HL-60 (cell line): ENCODE results near the gene SOX8.

Experiments
- DNase-seq, 2 experiments: peaks; one replicate each; pipeline ENCODE4 v3.0.0-alpha.2; 2010 to 2020; ENCODE audit warnings: low read depth in 1 of 2, low spot score in 1 of 2
- H3K27ac ChIP-seq: fragments of 250-450 bp; sonication (Bioruptor Pico); replicated peaks from 2 replicates; pipeline ENCODE4 v1.5.1; 2020; ENCODE audit warnings: mild to moderate bottlenecking, moderate library complexity
- H3K27me3 ChIP-seq: fragments of 250-450 bp; sonication (Bioruptor Pico); 2 replicates; pipeline ENCODE4 v1.5.1; 2021; ENCODE audit warnings: mild to moderate bottlenecking, moderate library complexity; ENCODE audit not compliant: insufficient read depth, poor library complexity, severe bottlenecking
- H3K4me3 ChIP-seq: replicated peaks from 2 replicates; pipeline ENCODE4 v1.5.1; 2011; ENCODE audit warnings: mild to moderate bottlenecking, control low read depth, low read length; ENCODE audit not compliant: insufficient read depth
- CTCF ChIP-seq: IDR thresholded peaks from one replicate; pipeline ENCODE4 v1.5.1; 2011; ENCODE audit warnings: low read length, control low read depth, inconsistent platforms; ENCODE audit not compliant: insufficient read depth
- GABPA ChIP-seq: IDR thresholded peaks from 2 replicates; pipeline ENCODE4 v1.6.1; 2012; ENCODE audit warnings: low read depth
- POLR2AphosphoS5 ChIP-seq: IDR thresholded peaks from 2 replicates; pipeline ENCODE4 v1.6.1; 2012; ENCODE audit warnings: low read depth
- SPI1 ChIP-seq: IDR thresholded peaks from 2 replicates; pipeline ENCODE4 v1.6.1; 2012; ENCODE audit warnings: low read depth, mild to moderate bottlenecking, borderline replicate concordance
- TF ChIP-seq, protein P1 (sequence below): IDR thresholded peaks from 2 replicates; pipeline ENCODE4 v1.6.1; 2012; ENCODE audit warnings: low read depth; ENCODE audit not compliant: insufficient replicate concordance

The SOX8 gene

DNA sequence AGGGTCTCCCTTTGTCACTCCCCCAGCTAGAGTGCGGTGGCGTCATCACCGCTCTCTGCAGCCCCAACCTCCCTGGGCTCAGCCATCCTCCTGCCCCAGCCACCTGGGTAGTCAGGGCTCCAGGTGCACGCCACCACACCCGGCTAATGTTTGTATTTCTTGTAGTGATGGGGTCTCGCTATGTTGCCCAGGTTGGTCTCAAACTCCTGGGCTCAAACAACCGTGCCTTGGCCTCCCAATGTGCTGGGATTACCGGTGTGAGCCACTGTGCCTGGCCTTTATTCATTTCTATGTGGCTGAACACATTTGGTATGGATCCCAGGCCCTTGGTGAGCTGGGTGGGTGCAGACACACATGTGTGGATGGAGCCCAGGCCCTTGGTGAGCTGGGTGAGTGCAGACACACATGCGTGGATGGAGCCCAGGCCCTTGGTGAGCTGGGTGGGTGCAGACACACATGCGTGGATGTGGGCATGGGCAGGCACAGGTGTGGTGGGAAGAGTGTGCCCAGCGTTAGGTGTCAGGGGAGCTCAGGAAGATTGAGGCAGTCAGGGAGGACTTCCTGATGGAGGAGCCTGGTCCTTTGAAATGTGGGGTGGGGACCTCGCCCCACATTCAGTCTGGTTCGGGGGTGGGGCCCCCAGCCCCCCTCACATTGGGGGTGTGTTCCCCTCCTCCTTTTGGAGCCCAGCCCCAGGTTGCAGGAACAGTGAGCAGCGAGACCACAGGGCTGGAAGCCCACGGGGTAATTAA, 37.1 kb downstream of the SOX8 start:
- no peak for DNase-seq
- no peak overlapping the region for H3K27ac ChIP-seq
- no peaks in the 10 kb centered on the region for H3K27me3 ChIP-seq
- TF ChIP-seq GABPA (no peak), CTCF (no peak), POLR2AphosphoS5 (no peak), SPI1 (no peak)
- TF ChIP-seq, protein P1, sequence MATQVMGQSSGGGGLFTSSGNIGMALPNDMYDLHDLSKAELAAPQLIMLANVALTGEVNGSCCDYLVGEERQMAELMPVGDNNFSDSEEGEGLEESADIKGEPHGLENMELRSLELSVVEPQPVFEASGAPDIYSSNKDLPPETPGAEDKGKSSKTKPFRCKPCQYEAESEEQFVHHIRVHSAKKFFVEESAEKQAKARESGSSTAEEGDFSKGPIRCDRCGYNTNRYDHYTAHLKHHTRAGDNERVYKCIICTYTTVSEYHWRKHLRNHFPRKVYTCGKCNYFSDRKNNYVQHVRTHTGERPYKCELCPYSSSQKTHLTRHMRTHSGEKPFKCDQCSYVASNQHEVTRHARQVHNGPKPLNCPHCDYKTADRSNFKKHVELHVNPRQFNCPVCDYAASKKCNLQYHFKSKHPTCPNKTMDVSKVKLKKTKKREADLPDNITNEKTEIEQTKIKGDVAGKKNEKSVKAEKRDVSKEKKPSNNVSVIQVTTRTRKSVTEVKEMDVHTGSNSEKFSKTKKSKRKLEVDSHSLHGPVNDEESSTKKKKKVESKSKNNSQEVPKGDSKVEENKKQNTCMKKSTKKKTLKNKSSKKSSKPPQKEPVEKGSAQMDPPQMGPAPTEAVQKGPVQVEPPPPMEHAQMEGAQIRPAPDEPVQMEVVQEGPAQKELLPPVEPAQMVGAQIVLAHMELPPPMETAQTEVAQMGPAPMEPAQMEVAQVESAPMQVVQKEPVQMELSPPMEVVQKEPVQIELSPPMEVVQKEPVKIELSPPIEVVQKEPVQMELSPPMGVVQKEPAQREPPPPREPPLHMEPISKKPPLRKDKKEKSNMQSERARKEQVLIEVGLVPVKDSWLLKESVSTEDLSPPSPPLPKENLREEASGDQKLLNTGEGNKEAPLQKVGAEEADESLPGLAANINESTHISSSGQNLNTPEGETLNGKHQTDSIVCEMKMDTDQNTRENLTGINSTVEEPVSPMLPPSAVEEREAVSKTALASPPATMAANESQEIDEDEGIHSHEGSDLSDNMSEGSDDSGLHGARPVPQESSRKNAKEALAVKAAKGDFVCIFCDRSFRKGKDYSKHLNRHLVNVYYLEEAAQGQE = no peak
- H3K4me3 ChIP-seq = no peak overlapping the region

GRCh38 chr16:1019231-1020090, 37.9 kb downstream of the SOX8 start:
- TF ChIP-seq CTCF = no peak
- TF ChIP-seq POLR2AphosphoS5 = no peak
- no peak for TF ChIP-seq GABPA
- TF ChIP-seq, protein P1 = no peak
- TF ChIP-seq SPI1 = no peak
- DNase-seq = no peak
- Histone ChIP-seq H3K4me3 (no peak overlapping the region), H3K27me3 (no peaks in the 10 kb centered on the region), H3K27ac (no peak overlapping the region)

- H3K27ac ChIP-seq = no peak overlapping the region
- DNase-seq = no peak
- no peak overlapping the region for H3K4me3 ChIP-seq
- no peaks in the 10 kb centered on the region for H3K27me3 ChIP-seq
- no peak for TF ChIP-seq POLR2AphosphoS5
- TF ChIP-seq, protein P1 = no peak
- TF ChIP-seq GABPA = no peak
Observed at GRCh38 chr16:1020091-1020399, 38.5 kb downstream of the SOX8 start.
